ENCODE results near the gene WNT8B. TPM values are rescaled to one million over a fixed set of nuclear protein-coding genes. Genes with fewer than 3 reads are reported as not detected.

The WNT8B gene
- total and polyA plus RNA-seq, 2 of the 13 experiments (the other 11 are each of a cell fraction or from before 2014, with no cell fraction given) = 0.07 to 0.20 TPM

GRCh38 chr10:100481462-100482081 lies 18.8 kb downstream of the WNT8B start:
- ATAC-seq = peak; percentile 95
- FAIRE-seq = peak; percentile 96
- Histone ChIP-seq H3K79me2 (ENCODE audit: insufficient read depth, low read length) (no peaks in the 10 kb centered on the region), H3K4me1 (ENCODE audit: insufficient read depth, low read length) (peaks cover 10% of the 10 kb centered on the region; the same call in 1 of the 2 replicates), H3K9me3 (ENCODE audit: low read length) (no peaks in the 10 kb centered on the region), H3K27me3 (ENCODE audit: control insufficient read depth in 1 of 2, insufficient read depth in 2 of 2, low read length in 2 of 2) (peaks cover 2 to 14% of the 10 kb centered on the region in 2 experiments; a peak in 3 of 5 replicates), H3K9ac (ENCODE audit: insufficient read depth, low read depth, low read length) (no peak overlapping the region), H2AFZ (ENCODE audit: low read length) (no peak overlapping the region), H3K4me3 (replicated peaks in 1 of 3; ENCODE audit: insufficient read depth in 1 of 3, low read depth in 2 of 3, low read length in 3 of 3) (peak overlapping the region; percentile 45 to 77 (median 58)), H4K20me1 (ENCODE audit: insufficient read depth, low read length) (no peaks in the 10 kb centered on the region), H3K4me2 (ENCODE audit: low read depth, low read length) (peak overlapping the region; percentile 98), H3K36me3 (replicated peaks in 1 of 2; ENCODE audit: control insufficient read depth in 1 of 2, insufficient read depth in 2 of 2, low read length in 2 of 2) (no peaks in the 10 kb centered on the region), H3K27ac (ENCODE audit: extremely low read length, insufficient read depth, low read length) (no peak overlapping the region)
- WGBS (ENCODE audit: low lambda C conversion rate) = 2% methylated on average over 10 of the region's 19 CpGs
- CTCF ChIA-PET (ENCODE audit: low intra/inter-chr PET ratio, low total read pairs) = interaction anchor here (1.4 kb wide), 1 partner anchor 47 kb away, joined by 4 read pairs; no protein-coding TSS in a partner anchor
- in situ Hi-C loops (cut with HindIII; ENCODE audit: extremely low pct_ligation_motif_present, low pct_unique_long_range_greater_than_20kb) = no loop called here
- BruUV-seq (replicated peaks) = no TSS peak
- POLR2A ChIA-PET = interaction anchor here (1.0 to 1.3 kb wide), 2 partner anchors 37 to 140 kb away, joined by 4 to 5 read pairs; no protein-coding TSS in a partner anchor
- intact Hi-C loops (cut with micrococcal nuclease; ENCODE audit: unreplicated experiment) = loop anchor here (5.0 kb wide), 1 partner anchor 36 kb away; the partner anchor contains the start of gene SEC31B
- peak; percentile 81 for DNase-seq (ENCODE audit: low spot score)
- TF ChIP-seq ZNF580 (CRISPR knock-in tag; IDR thresholded peaks at IDR 0.05; ENCODE audit: borderline replicate concordance, low read depth) (no peak), CEBPB (IDR thresholded peaks at IDR 0.05; ENCODE audit: borderline replicate concordance, low read depth, low read length) (no peak), ZNF253 (CRISPR knock-in tag; IDR thresholded peaks at IDR 0.05; ENCODE audit: borderline replicate concordance) (no peak), ZNF816 (CRISPR knock-in tag; IDR thresholded peaks at IDR 0.05; ENCODE audit: borderline replicate concordance) (no peak), ZNF563 (CRISPR knock-in tag; IDR thresholded peaks at IDR 0.05) (peak; percentile 2; the same call in 1 of the 2 replicates), BHLHE40 (IDR thresholded peaks at IDR 0.05; ENCODE audit: low read length) (peak; percentile 78), ATF4 (CRISPR knock-in tag; IDR thresholded peaks at IDR 0.05) (no peak), RFX5 (IDR thresholded peaks at IDR 0.05; ENCODE audit: low read depth, low read length) (peak; percentile 100), SP1 (IDR thresholded peaks at IDR 0.05) (no peak), SP1 (CRISPR knock-in tag; IDR thresholded peaks at IDR 0.05) (0 out of 2 replicates have a peak, but pooled peaks have one; percentile 49), FOSL1 (CRISPR knock-in tag; IDR thresholded peaks at IDR 0.05; ENCODE audit: borderline replicate concordance) (no peak), HNF4A (CRISPR knock-in tag; IDR thresholded peaks at IDR 0.05) (no peak), ZNF746 (CRISPR knock-in tag; IDR thresholded peaks at IDR 0.05) (no peak), RBFOX2 (IDR thresholded peaks at IDR 0.05; ENCODE audit: low read depth, low read length) (no peak), ZNF331 (CRISPR knock-in tag; IDR thresholded peaks at IDR 0.05) (no peak), TARDBP (CRISPR knock-in tag; IDR thresholded peaks at IDR 0.05) (no peak), BRD4 (CRISPR knock-in tag; IDR thresholded peaks at IDR 0.05) (no peak)
- TF ChIP-seq, protein P1, sequence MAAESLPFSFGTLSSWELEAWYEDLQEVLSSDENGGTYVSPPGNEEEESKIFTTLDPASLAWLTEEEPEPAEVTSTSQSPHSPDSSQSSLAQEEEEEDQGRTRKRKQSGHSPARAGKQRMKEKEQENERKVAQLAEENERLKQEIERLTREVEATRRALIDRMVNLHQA (CRISPR knock-in tag; IDR thresholded peaks at IDR 0.05) = no peak
- TF ChIP-seq, protein P2, sequence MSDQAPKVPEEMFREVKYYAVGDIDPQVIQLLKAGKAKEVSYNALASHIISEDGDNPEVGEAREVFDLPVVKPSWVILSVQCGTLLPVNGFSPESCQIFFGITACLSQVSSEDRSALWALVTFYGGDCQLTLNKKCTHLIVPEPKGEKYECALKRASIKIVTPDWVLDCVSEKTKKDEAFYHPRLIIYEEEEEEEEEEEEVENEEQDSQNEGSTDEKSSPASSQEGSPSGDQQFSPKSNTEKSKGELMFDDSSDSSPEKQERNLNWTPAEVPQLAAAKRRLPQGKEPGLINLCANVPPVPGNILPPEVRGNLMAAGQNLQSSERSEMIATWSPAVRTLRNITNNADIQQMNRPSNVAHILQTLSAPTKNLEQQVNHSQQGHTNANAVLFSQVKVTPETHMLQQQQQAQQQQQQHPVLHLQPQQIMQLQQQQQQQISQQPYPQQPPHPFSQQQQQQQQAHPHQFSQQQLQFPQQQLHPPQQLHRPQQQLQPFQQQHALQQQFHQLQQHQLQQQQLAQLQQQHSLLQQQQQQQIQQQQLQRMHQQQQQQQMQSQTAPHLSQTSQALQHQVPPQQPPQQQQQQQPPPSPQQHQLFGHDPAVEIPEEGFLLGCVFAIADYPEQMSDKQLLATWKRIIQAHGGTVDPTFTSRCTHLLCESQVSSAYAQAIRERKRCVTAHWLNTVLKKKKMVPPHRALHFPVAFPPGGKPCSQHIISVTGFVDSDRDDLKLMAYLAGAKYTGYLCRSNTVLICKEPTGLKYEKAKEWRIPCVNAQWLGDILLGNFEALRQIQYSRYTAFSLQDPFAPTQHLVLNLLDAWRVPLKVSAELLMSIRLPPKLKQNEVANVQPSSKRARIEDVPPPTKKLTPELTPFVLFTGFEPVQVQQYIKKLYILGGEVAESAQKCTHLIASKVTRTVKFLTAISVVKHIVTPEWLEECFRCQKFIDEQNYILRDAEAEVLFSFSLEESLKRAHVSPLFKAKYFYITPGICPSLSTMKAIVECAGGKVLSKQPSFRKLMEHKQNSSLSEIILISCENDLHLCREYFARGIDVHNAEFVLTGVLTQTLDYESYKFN (CRISPR knock-in tag; conservative IDR thresholded peaks at IDR 0.05) = no peak

Measured in HepG2 (cell line).